ENCODE data around the gene SIGLEC15.
"Not testable (repeated sequence)": the region's sequence is repeated elsewhere in the genome, so short reads cannot be mapped to it uniquely, and the experiment has no call there.

SIGLEC15 gene

DNA sequence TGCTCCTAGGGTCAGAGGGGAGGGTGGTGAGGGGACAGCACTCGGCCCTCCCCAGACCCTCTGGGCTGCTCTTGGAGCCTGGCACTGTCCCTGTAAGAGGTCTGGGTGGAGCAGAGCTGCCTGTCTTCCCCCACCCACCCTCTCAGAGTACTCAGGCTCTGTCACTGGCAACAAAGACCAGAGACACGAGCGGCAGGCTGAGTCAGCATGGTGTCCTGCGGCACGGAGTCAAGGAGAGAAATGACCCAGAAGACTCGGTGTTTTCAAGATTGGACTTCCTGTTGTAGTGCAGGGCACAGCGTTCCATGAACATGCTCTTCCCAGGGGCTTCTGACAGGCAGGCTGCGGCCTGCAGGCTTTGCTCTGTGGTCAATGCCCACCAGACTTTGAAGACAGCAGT is 19.9 kb downstream of the SIGLEC15 start:
- DNase-seq: no peak

DNA sequence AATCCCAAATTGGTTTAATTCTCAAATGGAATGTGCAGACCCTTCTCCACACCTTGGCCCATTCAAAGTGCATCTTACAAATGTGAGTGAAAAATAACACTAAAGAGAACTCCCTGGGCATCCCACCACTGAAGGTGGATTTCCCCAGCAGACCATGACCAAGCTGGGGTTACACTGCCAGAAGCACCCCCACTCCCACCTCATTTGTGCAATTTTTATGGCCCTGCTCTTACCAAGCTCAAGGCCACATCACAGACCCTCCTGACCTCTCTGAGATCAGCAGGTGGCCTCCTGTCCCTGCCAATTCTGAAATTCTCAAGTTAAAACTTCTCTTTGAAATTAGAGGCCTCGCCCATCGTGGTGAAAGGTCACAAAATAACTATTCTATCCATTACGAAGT is 21.6 kb downstream of the SIGLEC15 start:
- DNase-seq: no peak

GRCh38 chr18:45848643-45849042 is 23.2 kb downstream of the SIGLEC15 start:
- DNase-seq: not testable (repeated sequence)

DNA sequence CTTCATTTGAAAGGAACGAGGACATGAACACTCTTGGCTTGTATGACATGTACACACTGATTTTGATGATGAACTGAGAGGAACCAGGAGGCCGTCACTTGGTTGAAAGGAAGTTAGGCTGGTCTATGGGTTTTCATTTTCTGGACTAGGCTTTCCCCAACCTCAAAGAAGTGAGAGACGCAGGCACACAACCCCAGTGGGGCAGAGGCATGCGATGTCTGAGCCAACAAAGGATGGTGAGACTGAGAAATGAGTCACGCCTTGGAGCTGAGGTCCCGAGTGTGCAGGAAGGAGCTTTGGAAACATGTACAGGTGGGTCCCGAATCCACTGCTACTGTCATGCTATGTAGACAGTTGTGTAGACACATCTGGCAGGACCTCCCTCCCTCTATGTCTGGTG is 24.1 kb downstream of the SIGLEC15 start:
- no peak for DNase-seq

DNA sequence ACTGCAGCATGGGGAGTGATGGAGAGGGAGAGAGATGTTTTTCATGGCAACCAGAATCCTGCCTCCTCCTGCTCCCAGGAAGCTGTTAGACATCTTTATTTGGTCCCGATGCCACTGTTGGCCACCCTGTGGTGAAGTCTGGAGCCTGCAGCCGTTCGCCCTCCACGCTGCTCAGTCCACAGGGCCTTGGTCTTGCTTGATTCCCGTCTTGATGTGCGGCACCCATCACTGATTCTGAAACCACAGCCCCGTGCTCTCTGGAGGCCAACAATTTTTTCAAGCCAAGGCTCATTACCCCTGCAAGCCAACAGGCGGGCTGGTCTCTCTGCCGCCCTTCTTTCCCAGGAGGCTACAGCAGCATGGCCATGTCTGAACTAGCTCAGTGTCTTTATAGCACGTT is 24.5 kb downstream of the SIGLEC15 start:
- DNase-seq: peak; percentile 39

DNA sequence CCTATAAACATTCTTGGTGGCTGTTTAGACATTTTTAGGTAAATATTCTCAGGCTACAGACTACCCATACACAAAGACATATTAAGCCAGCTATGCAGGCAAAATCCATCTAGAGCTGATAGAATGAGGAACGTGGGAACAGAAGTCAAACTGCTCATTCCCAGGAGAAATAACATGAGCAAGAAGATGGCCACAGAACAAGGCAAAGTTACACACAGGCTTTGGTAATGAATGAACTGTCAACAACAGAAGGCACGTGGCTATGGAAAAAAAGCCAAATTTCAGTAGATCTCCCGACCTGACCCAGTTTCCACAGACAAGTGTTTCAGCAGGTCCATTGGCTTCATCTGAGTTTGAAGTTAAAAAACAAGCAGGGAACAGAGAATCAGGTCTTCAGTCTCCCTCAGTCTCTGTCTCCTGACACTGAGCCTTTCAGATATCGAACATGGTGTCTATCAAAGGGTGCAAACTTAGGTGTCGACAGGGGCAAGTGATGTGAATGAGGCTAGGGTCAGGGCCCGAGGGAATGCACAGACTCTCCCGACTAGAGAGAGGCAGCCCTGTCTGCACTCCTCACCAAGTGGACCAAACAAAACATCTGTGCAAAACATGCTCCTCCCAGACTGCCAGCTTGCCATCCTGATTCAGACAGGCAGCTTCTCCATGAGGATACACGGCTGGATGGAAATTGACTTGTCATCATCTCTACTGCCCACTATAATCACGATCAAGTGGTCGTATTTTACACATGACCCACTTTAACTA is 25.9 kb downstream of the SIGLEC15 start:
- peak; percentile 67 for DNase-seq

DNA sequence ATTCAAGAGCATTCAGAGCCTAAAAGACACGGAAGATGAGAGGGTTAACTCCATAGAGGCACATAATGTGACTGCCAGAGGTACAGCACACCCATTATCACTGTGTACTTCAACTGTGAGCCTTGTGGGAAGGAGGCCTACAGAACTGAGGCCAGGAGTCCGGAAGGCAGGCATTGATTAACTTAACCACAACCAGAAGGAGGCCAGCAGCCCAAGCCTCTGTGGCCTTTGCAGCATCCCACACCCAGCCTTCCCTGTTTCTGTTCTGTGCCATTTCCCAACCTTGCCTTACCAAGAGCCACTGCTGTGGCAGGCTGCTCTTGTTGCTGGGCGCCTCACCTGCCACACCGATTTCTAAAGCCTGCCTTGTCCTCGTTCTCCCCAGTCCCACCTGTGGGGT is 27.2 kb downstream of the SIGLEC15 start:
- DNase-seq: no peak

DNA sequence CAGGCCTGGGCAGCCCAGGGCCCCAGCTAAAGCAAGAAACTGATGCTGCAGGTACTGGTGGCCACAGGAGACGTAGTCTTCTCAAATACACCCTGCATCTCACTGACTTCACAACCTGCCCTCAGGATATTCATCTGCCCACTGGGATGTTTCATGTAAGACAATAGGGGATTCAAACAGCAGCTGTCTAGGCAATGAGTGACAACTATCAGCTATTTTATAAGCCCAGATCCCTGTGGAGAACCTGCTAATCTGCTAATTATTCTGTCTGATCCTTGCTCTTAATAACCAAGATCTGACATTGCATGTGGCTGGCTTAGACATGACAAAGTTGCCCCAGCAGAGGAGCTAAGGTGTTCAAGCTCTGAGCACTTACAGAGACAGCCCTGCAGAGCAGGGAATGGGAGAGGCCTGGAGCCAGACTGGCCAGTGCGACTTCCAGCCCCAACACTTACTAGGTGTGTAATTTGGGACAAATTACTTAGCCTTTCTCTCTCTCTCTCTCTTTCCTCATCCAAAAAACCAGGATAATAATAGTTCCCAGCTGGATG is 28.6 kb downstream of the SIGLEC15 start:
- DNase-seq: no peak

- no peak for DNase-seq
Observed at GRCh38 chr18:45856531-45856930, 31.1 kb downstream of the SIGLEC15 start.

GRCh38 chr18:45859334-45859733 is 33.9 kb downstream of the SIGLEC15 start:
- DNase-seq: no peak

DNA sequence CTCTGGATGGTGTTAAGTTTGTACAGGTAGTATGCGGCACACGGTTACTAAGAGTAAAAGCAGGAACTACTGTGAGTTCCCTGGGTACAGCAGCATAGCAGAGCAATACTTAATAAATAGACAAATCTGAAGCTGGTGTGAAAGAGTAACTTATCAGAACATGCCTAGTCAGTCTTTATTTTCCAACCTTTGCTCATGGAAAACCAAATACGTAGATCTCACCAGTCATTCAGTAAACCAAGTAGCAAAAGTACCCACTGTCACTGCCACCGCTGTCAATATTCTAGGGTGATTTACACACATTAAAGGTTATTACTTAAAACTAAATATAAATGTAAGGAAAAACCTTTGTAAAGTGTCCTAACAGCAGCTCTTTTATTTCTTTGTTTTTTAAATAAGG is 35.0 kb downstream of the SIGLEC15 start:
- no peak for DNase-seq

DNA sequence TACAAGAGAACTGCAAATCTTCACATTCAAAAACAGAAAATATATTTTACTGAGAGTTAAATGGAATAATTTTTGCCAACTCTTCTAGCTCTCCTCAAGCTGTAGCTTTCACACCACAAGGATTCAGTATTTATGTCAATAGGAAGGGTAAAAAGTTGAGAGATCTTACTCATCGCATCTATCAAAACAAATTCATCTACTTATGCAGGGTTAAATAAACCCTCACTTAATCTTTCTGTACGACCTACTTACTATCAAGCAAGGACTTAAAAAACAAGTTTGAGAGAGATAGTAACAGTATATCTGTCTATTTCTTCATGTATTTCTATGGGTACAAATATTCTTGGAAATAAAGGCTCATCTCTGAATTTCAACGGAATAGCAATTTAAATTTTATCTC is 35.5 kb downstream of the SIGLEC15 start:
- DNase-seq: no peak

- DNase-seq: no peak
Observed at GRCh38 chr18:45861926-45862325, 36.5 kb downstream of the SIGLEC15 start.

DNA sequence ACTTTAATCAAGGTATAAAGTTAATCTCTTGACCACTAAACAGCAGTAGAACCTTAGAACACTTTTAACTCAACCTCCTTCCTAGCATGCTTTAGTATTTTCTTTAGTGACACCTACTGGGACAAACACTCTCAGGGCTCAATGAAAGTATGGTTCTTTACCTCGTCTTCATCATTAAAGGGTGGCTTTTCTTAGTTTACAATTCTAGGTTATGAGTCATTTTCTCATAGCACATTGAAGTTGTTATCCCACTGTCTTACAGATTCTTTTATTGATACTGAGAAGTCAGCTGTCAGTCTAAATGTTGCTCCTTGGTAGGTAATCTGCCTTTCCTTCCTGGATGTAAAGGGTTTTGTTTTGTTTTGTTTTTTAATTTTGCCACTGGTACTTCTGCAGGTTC is 38.0 kb downstream of the SIGLEC15 start:
- no peak for DNase-seq

DNA sequence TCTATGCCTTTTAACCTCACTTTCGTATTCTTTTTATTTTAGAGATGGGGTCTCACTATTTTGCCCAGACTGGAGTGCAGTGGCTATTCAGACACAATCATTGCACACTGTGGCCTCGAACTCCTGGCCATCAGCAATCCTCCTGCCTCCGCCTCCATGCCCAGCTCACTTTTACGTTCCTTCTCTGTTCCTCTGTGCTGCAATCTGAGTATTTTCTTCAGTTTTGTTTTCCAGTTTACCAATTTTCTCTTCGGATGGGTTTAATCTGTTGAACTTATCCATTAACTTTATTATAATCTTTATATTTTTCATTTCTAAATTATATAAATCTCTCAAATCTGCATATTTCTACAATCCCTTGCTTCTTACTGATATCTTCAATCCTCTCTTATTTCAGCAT is 38.6 kb downstream of the SIGLEC15 start:
- no peak for DNase-seq

DNA sequence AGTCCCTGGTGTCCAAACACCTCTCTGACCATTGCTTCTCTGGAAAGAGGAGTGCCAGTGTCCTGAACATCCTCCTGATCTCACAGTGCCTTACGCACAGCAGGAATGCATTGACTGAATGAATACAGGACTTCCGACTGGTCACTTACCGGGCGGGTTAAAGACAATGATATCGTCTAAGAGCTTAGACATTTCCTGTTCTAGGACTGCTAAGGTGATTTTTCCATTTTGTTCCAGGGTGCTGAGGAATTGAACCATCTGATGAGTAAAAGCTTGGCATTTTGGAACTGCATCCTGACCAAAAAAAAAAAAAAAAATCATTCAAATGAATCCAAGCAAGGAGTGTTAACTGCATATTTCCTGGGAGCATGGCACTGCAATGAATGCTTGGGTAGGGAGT is 40.0 kb downstream of the SIGLEC15 start:
- no peak for DNase-seq

GRCh38 chr18:45870419-45870818 is 44.9 kb downstream of the SIGLEC15 start:
- DNase-seq: no peak

DNA sequence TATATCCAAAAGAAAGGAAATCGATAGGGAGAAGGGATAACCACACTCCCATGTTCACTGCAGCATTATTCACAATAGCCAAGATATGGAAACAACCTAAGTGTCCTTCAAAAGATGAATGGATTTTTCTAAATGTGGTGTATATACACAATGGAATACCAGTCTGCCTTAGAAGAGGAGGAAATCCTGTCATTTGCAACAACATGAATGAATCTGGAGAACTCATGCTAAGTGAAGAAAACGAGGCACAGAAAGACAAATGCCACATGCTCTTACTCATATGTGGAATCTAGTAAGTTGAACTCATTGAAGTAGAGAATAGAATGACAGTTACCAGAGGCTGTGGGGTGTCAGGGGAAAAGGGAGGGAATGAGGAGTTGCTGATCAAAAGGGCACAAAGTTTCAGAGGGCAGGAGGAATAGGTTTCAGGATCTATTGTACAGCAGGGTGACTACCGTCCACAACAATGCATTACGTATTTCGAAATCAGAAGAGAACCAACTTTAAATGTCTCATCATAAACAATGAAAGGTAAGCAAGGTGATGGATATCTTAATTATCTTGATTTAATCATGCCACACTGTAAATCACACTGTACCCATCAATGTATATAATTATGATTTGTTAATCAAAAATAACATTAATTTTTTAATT is 46.1 kb downstream of the SIGLEC15 start:
- no peak for DNase-seq

- DNase-seq: no peak
Observed at GRCh38 chr18:45874491-45875184, 49.2 kb downstream of the SIGLEC15 start.

GRCh38 chr18:45876161-45876560 is 50.7 kb downstream of the SIGLEC15 start:
- DNase-seq: no peak

GRCh38 chr18:45877403-45877802 is 51.9 kb downstream of the SIGLEC15 start:
- DNase-seq: no peak

GRCh38 chr18:45879681-45880655 is 54.5 kb downstream of the SIGLEC15 start:
- DNase-seq: peak; percentile 86
